Measurements from ENCODE around the gene CUL4B. TPM values are rescaled to one million over a fixed set of nuclear protein-coding genes. Genes with fewer than 3 reads are reported as not detected.

Gene CUL4B
- total and polyA plus RNA-seq, 2 donors (not counting 1 experiment from before 2014, with no cell fraction given) = 39.3 to 57.0 TPM

GRCh38 chrX:120570011-120570600 is 9.3 kb upstream of the CUL4B start:
- no peak overlapping the region for H3K4me2 ChIP-seq (ENCODE audit: extremely low read depth, insufficient read depth, low read length)
- no peaks in the 10 kb centered on the region for H3K4me1 ChIP-seq (ENCODE audit: control insufficient read depth, extremely low read depth, insufficient read depth, low read length)
- H2AFZ ChIP-seq (ENCODE audit: low read length) = no peak overlapping the region
- H4K20me1 ChIP-seq (ENCODE audit: control insufficient read depth, extremely low read depth, insufficient read depth, low read length) = no peaks in the 10 kb centered on the region
- no peak overlapping the region for H3K4me3 ChIP-seq (replicated peaks in 1 of 4; ENCODE audit: control extremely low read depth in 1 of 4, insufficient read depth in 1 of 4, low read depth in 3 of 4, low read length in 4 of 4)
- no peaks in the 10 kb centered on the region for H3K9me3 ChIP-seq (ENCODE audit: control insufficient read depth, insufficient read depth, low read depth, low read length)
- no peak overlapping the region for H3K27ac ChIP-seq (ENCODE audit: insufficient read depth, low read length)
- no peak overlapping the region for H3K9ac ChIP-seq (ENCODE audit: insufficient read depth, low read length)
- no peaks in the 10 kb centered on the region for H3K27me3 ChIP-seq (ENCODE audit: control insufficient read depth, insufficient read depth, low read length)
- no peak for TF ChIP-seq CTCF (conservative IDR thresholded peaks at IDR 0.05 in 1 of 2, IDR thresholded peaks at IDR 0.05 in 1 of 2; ENCODE audit: low read depth in 1 of 2, low read length in 2 of 2)
- TF ChIP-seq EZH2 (IDR thresholded peaks at IDR 0.05; ENCODE audit: low read length, missing control alignments) = no peak
- no peaks in the 10 kb centered on the region for H3K36me3 ChIP-seq (ENCODE audit: control insufficient read depth, insufficient read depth, low read length)
- H3K79me2 ChIP-seq (ENCODE audit: control insufficient read depth, insufficient read depth, low read length) = no peaks in the 10 kb centered on the region
- no peak for DNase-seq (ENCODE audit: low read depth in 2 of 2)

GRCh38 chrX:120568609-120569008 is 7.8 kb upstream of the CUL4B start:
- TF ChIP-seq EZH2 (IDR thresholded peaks at IDR 0.05; ENCODE audit: low read length, missing control alignments) = no peak
- no peak for TF ChIP-seq CTCF (conservative IDR thresholded peaks at IDR 0.05 in 1 of 2, IDR thresholded peaks at IDR 0.05 in 1 of 2; ENCODE audit: low read depth in 1 of 2, low read length in 2 of 2)
- no peaks in the 10 kb centered on the region for H3K79me2 ChIP-seq (ENCODE audit: control insufficient read depth, insufficient read depth, low read length)
- no peak overlapping the region for H3K9ac ChIP-seq (ENCODE audit: insufficient read depth, low read length)
- H3K27me3 ChIP-seq (ENCODE audit: control insufficient read depth, insufficient read depth, low read length) = no peaks in the 10 kb centered on the region
- H3K9me3 ChIP-seq (ENCODE audit: control insufficient read depth, insufficient read depth, low read depth, low read length) = no peaks in the 10 kb centered on the region
- no peaks in the 10 kb centered on the region for H3K4me1 ChIP-seq (ENCODE audit: control insufficient read depth, extremely low read depth, insufficient read depth, low read length)
- H3K4me2 ChIP-seq (ENCODE audit: extremely low read depth, insufficient read depth, low read length) = no peak overlapping the region
- no peak overlapping the region for H3K27ac ChIP-seq (ENCODE audit: insufficient read depth, low read length)
- H3K4me3 ChIP-seq (replicated peaks in 1 of 4; ENCODE audit: control extremely low read depth in 1 of 4, insufficient read depth in 1 of 4, low read depth in 3 of 4, low read length in 4 of 4) = no peak overlapping the region
- H2AFZ ChIP-seq (ENCODE audit: low read length) = no peak overlapping the region
- H3K36me3 ChIP-seq (ENCODE audit: control insufficient read depth, insufficient read depth, low read length) = no peaks in the 10 kb centered on the region
- DNase-seq (ENCODE audit: low read depth in 2 of 2) = no peak
- no peaks in the 10 kb centered on the region for H4K20me1 ChIP-seq (ENCODE audit: control insufficient read depth, extremely low read depth, insufficient read depth, low read length)

- H3K27ac ChIP-seq (ENCODE audit: insufficient read depth, low read length) = no peak overlapping the region
- H3K4me2 ChIP-seq (ENCODE audit: extremely low read depth, insufficient read depth, low read length) = no peak overlapping the region
- DNase-seq (ENCODE audit: low read depth in 2 of 2) = no peak
- H4K20me1 ChIP-seq (ENCODE audit: control insufficient read depth, extremely low read depth, insufficient read depth, low read length) = no peaks in the 10 kb centered on the region
- no peaks in the 10 kb centered on the region for H3K79me2 ChIP-seq (ENCODE audit: control insufficient read depth, insufficient read depth, low read length)
- no peaks in the 10 kb centered on the region for H3K9me3 ChIP-seq (ENCODE audit: control insufficient read depth, insufficient read depth, low read depth, low read length)
- TF ChIP-seq CTCF (conservative IDR thresholded peaks at IDR 0.05 in 1 of 2, IDR thresholded peaks at IDR 0.05 in 1 of 2; ENCODE audit: low read depth in 1 of 2, low read length in 2 of 2) (no peak), EZH2 (IDR thresholded peaks at IDR 0.05; ENCODE audit: low read length, missing control alignments) (no peak)
- H3K4me3 ChIP-seq (replicated peaks in 1 of 4; ENCODE audit: control extremely low read depth in 1 of 4, insufficient read depth in 1 of 4, low read depth in 3 of 4, low read length in 4 of 4) = no peak overlapping the region
- H3K36me3 ChIP-seq (ENCODE audit: control insufficient read depth, insufficient read depth, low read length) = no peaks in the 10 kb centered on the region
- no peak overlapping the region for H3K9ac ChIP-seq (ENCODE audit: insufficient read depth, low read length)
- no peaks in the 10 kb centered on the region for H3K4me1 ChIP-seq (ENCODE audit: control insufficient read depth, extremely low read depth, insufficient read depth, low read length)
- no peak overlapping the region for H2AFZ ChIP-seq (ENCODE audit: low read length)
- H3K27me3 ChIP-seq (ENCODE audit: control insufficient read depth, insufficient read depth, low read length) = no peaks in the 10 kb centered on the region
These were observed 7.3 kb upstream of the CUL4B start for GRCh38 chrX:120568035-120568434.

Data from fibroblast of lung (primary cell).